Measurements from ENCODE around the gene NTM.

Gene NTM

GRCh38 chr11:131600628-131601027, 230.2 kb downstream of the NTM start:
- H3K27ac ChIP-seq (ENCODE audit: low read depth in 2 of 2, low read length in 2 of 2): no peak overlapping the region
- no peaks in the 10 kb centered on the region for H3K9me3 ChIP-seq (ENCODE audit: control insufficient read depth in 2 of 2, low read length in 2 of 2)
- H3K4me3 ChIP-seq (ENCODE audit: low read length in 2 of 2): no peak overlapping the region
- no peak overlapping the region for H3K9ac ChIP-seq (ENCODE audit: low read depth in 1 of 2, low read length in 2 of 2)
- H3K27me3 ChIP-seq (ENCODE audit: control insufficient read depth in 2 of 2, insufficient read depth in 2 of 2, low read length in 2 of 2): no peaks in the 10 kb centered on the region
- no peaks in the 10 kb centered on the region for H3K4me1 ChIP-seq (ENCODE audit: control insufficient read depth in 2 of 2, insufficient read depth in 2 of 2, low read length in 2 of 2)
- H3K36me3 ChIP-seq (ENCODE audit: control insufficient read depth in 2 of 2, insufficient read depth in 2 of 2, low read length in 2 of 2): no peaks in the 10 kb centered on the region

GRCh38 chr11:131601586-131601985, 231.2 kb downstream of the NTM start:
- Histone ChIP-seq H3K27me3 (ENCODE audit: control insufficient read depth in 2 of 2, insufficient read depth in 2 of 2, low read length in 2 of 2) (no peaks in the 10 kb centered on the region), H3K36me3 (ENCODE audit: control insufficient read depth in 2 of 2, insufficient read depth in 2 of 2, low read length in 2 of 2) (no peaks in the 10 kb centered on the region), H3K4me3 (ENCODE audit: low read length in 2 of 2) (no peak overlapping the region), H3K9ac (ENCODE audit: low read depth in 1 of 2, low read length in 2 of 2) (no peak overlapping the region), H3K27ac (ENCODE audit: low read depth in 2 of 2, low read length in 2 of 2) (no peak overlapping the region), H3K9me3 (ENCODE audit: control insufficient read depth in 2 of 2, low read length in 2 of 2) (no peaks in the 10 kb centered on the region), H3K4me1 (ENCODE audit: control insufficient read depth in 2 of 2, insufficient read depth in 2 of 2, low read length in 2 of 2) (no peaks in the 10 kb centered on the region)

DNA sequence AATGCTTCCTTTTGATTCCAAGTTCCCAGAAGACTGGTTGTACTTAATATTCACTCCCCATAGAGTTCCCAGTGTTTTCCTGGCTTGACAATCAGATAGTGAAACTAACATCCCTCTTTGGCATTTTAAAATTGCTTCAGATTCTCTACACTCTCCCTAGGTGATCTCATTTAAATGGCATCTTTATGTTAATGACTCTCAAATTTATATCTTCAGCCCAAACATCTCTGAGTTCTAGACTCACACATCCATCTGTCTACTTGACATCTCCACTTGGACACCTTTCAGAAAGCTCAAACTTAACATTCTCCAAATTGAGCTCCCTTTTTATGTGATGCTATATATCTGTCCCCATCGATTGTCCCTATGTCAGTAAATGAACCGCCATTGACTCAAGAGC, 232.0 kb downstream of the NTM start:
- Histone ChIP-seq H3K27me3 (ENCODE audit: control insufficient read depth in 2 of 2, insufficient read depth in 2 of 2, low read length in 2 of 2) (no peaks in the 10 kb centered on the region), H3K4me1 (ENCODE audit: control insufficient read depth in 2 of 2, insufficient read depth in 2 of 2, low read length in 2 of 2) (no peaks in the 10 kb centered on the region), H3K27ac (ENCODE audit: low read depth in 2 of 2, low read length in 2 of 2) (no peak overlapping the region), H3K9me3 (ENCODE audit: control insufficient read depth in 2 of 2, low read length in 2 of 2) (no peaks in the 10 kb centered on the region), H3K36me3 (ENCODE audit: control insufficient read depth in 2 of 2, insufficient read depth in 2 of 2, low read length in 2 of 2) (no peaks in the 10 kb centered on the region), H3K4me3 (ENCODE audit: low read length in 2 of 2) (no peak overlapping the region), H3K9ac (ENCODE audit: low read depth in 1 of 2, low read length in 2 of 2) (no peak overlapping the region)

- Histone ChIP-seq H3K27me3 (ENCODE audit: control insufficient read depth in 2 of 2, insufficient read depth in 2 of 2, low read length in 2 of 2) (peaks cover 0 to 2% of the 10 kb centered on the region in 2 donors), H3K9ac (ENCODE audit: low read depth in 1 of 2, low read length in 2 of 2) (no peak overlapping the region), H3K36me3 (ENCODE audit: control insufficient read depth in 2 of 2, insufficient read depth in 2 of 2, low read length in 2 of 2) (no peaks in the 10 kb centered on the region), H3K4me3 (ENCODE audit: low read length in 2 of 2) (no peak overlapping the region), H3K27ac (ENCODE audit: low read depth in 2 of 2, low read length in 2 of 2) (no peak overlapping the region), H3K9me3 (ENCODE audit: control insufficient read depth in 2 of 2, low read length in 2 of 2) (no peaks in the 10 kb centered on the region), H3K4me1 (ENCODE audit: control insufficient read depth in 2 of 2, insufficient read depth in 2 of 2, low read length in 2 of 2) (no peaks in the 10 kb centered on the region)
Observed at GRCh38 chr11:131606811-131607335, 236.5 kb downstream of the NTM start.

DNA sequence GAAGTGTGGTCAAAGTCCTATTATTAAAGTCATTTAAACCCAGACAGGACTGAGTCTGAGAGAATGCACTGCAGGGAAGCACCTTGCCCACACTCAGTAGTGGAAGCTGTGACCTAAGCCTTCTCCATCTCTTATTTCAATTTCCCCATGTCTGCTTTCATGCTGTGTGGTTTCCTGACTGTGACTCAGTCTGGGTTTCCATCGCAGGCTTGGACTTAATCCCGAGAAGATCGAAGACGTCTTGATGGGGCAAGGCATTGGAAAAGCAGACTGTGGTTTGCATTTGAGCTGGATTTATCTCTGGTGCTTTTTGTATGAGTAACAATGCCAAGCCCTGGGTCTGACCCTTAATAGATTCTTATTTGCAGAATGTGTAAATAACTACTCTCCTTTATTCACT, 238.9 kb downstream of the NTM start:
- no peak overlapping the region for H3K4me3 ChIP-seq (ENCODE audit: low read length in 2 of 2)
- no peaks in the 10 kb centered on the region for H3K36me3 ChIP-seq (ENCODE audit: control insufficient read depth in 2 of 2, insufficient read depth in 2 of 2, low read length in 2 of 2)
- no peaks in the 10 kb centered on the region for H3K4me1 ChIP-seq (ENCODE audit: control insufficient read depth in 2 of 2, insufficient read depth in 2 of 2, low read length in 2 of 2)
- no peaks in the 10 kb centered on the region for H3K9me3 ChIP-seq (ENCODE audit: control insufficient read depth in 2 of 2, low read length in 2 of 2)
- no peak overlapping the region for H3K27ac ChIP-seq (ENCODE audit: low read depth in 2 of 2, low read length in 2 of 2)
- H3K9ac ChIP-seq (ENCODE audit: low read depth in 1 of 2, low read length in 2 of 2): no peak overlapping the region
- H3K27me3 ChIP-seq (ENCODE audit: control insufficient read depth in 2 of 2, insufficient read depth in 2 of 2, low read length in 2 of 2): peaks cover 0 to 2% of the 10 kb centered on the region in 2 donors

DNA sequence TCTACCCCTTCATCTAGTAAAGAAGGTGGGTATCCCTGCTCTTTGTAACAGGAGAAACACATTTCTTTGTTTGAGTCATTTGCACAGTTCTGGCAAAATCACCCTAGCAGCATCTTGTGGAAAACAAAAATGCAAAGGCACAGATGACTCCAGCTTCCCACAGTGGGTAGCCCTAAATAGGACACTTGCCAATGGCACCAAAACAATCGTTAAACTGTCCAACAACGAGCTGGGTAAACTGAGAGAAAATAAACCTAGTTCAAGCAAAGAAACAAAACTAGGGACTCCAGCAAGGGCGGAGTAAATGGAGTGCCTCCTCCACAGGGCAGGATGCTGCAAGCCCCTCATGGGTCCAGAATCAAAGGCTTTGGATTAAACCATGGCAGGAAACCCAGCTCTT, 239.5 kb downstream of the NTM start:
- Histone ChIP-seq H3K4me3 (ENCODE audit: low read length in 2 of 2) (no peak overlapping the region), H3K9me3 (ENCODE audit: control insufficient read depth in 2 of 2, low read length in 2 of 2) (no peaks in the 10 kb centered on the region), H3K4me1 (ENCODE audit: control insufficient read depth in 2 of 2, insufficient read depth in 2 of 2, low read length in 2 of 2) (no peaks in the 10 kb centered on the region), H3K36me3 (ENCODE audit: control insufficient read depth in 2 of 2, insufficient read depth in 2 of 2, low read length in 2 of 2) (no peaks in the 10 kb centered on the region), H3K27ac (ENCODE audit: low read depth in 2 of 2, low read length in 2 of 2) (no peak overlapping the region), H3K27me3 (ENCODE audit: control insufficient read depth in 2 of 2, insufficient read depth in 2 of 2, low read length in 2 of 2) (peaks cover 0 to 2% of the 10 kb centered on the region in 2 donors), H3K9ac (ENCODE audit: low read depth in 1 of 2, low read length in 2 of 2) (no peak overlapping the region)

- no peaks in the 10 kb centered on the region for H3K36me3 ChIP-seq (ENCODE audit: control insufficient read depth in 2 of 2, insufficient read depth in 2 of 2, low read length in 2 of 2)
- H3K4me3 ChIP-seq (ENCODE audit: low read length in 2 of 2): no peak overlapping the region
- peaks cover 0 to 2% of the 10 kb centered on the region in 2 donors for H3K27me3 ChIP-seq (ENCODE audit: control insufficient read depth in 2 of 2, insufficient read depth in 2 of 2, low read length in 2 of 2)
- no peaks in the 10 kb centered on the region for H3K4me1 ChIP-seq (ENCODE audit: control insufficient read depth in 2 of 2, insufficient read depth in 2 of 2, low read length in 2 of 2)
- no peaks in the 10 kb centered on the region for H3K9me3 ChIP-seq (ENCODE audit: control insufficient read depth in 2 of 2, low read length in 2 of 2)
- H3K9ac ChIP-seq (ENCODE audit: low read depth in 1 of 2, low read length in 2 of 2): no peak overlapping the region
- H3K27ac ChIP-seq (ENCODE audit: low read depth in 2 of 2, low read length in 2 of 2): no peak overlapping the region
Observed at GRCh38 chr11:131611322-131611721, 240.9 kb downstream of the NTM start.

DNA sequence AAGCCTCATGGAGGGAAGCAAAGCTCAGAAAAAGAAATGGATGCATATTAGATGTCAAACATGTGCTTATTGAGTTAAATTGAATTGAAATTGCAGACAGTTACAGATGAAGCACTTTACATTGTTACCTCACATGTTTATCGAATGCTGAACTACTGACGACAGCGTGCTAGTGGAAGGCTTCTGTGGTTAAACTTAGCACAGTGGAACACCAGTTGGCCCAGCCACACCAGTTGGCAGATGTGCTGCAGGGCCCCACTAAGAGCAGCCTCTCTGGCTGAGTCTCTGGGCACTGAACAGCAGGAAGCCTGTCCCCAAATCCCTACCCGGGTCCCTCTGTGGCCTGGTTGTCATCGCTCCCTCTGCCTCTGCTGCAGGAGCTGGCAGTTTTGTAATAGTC, 242.1 kb downstream of the NTM start:
- no peaks in the 10 kb centered on the region for H3K4me1 ChIP-seq (ENCODE audit: control insufficient read depth in 2 of 2, insufficient read depth in 2 of 2, low read length in 2 of 2)
- H3K27ac ChIP-seq (ENCODE audit: low read depth in 2 of 2, low read length in 2 of 2): no peak overlapping the region
- H3K27me3 ChIP-seq (ENCODE audit: control insufficient read depth in 2 of 2, insufficient read depth in 2 of 2, low read length in 2 of 2): peaks cover 0 to 2% of the 10 kb centered on the region in 2 donors
- no peaks in the 10 kb centered on the region for H3K36me3 ChIP-seq (ENCODE audit: control insufficient read depth in 2 of 2, insufficient read depth in 2 of 2, low read length in 2 of 2)
- no peak overlapping the region for H3K9ac ChIP-seq (ENCODE audit: low read depth in 1 of 2, low read length in 2 of 2)
- H3K4me3 ChIP-seq (ENCODE audit: low read length in 2 of 2): no peak overlapping the region
- H3K9me3 ChIP-seq (ENCODE audit: control insufficient read depth in 2 of 2, low read length in 2 of 2): no peaks in the 10 kb centered on the region

DNA sequence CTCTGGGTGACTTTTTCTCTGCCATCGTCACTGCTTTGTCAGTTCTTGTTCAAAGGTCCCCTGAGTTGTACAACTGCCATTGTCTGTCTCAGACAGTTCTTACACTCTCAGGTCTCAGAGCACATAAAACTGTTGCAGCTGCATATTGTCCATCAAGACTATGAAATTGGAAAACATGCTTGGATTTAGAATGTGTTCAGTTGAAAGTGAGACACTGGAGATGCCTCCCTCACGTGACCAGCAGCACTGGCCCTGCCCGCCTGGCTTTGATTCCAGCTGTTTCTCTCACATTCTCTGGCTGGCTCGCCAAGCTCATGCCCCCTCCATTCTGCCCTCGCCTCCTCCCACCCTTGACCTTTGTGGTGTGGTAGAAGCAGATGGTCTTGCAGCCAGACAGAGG, 244.2 kb downstream of the NTM start:
- H3K9ac ChIP-seq (ENCODE audit: low read depth in 1 of 2, low read length in 2 of 2): no peak overlapping the region

GRCh38 chr11:131615611-131616010, 245.2 kb downstream of the NTM start:
- no peaks in the 10 kb centered on the region for H3K4me1 ChIP-seq (ENCODE audit: control insufficient read depth in 2 of 2, insufficient read depth in 2 of 2, low read length in 2 of 2)
- H3K36me3 ChIP-seq (ENCODE audit: control insufficient read depth in 2 of 2, insufficient read depth in 2 of 2, low read length in 2 of 2): no peaks in the 10 kb centered on the region
- H3K9ac ChIP-seq (ENCODE audit: low read depth in 1 of 2, low read length in 2 of 2): no peak overlapping the region
- no peaks in the 10 kb centered on the region for H3K27me3 ChIP-seq (ENCODE audit: control insufficient read depth in 2 of 2, insufficient read depth in 2 of 2, low read length in 2 of 2)
- no peak overlapping the region for H3K27ac ChIP-seq (ENCODE audit: low read depth in 2 of 2, low read length in 2 of 2)
- H3K9me3 ChIP-seq (ENCODE audit: control insufficient read depth in 2 of 2, low read length in 2 of 2): no peaks in the 10 kb centered on the region
- H3K4me3 ChIP-seq (ENCODE audit: low read length in 2 of 2): no peak overlapping the region

More for the DNA sequence above, 244.2 kb downstream of the NTM start:
- no peaks in the 10 kb centered on the region for H3K9me3 ChIP-seq (ENCODE audit: control insufficient read depth in 2 of 2, low read length in 2 of 2)
- no peak overlapping the region for H3K4me3 ChIP-seq (ENCODE audit: low read length in 2 of 2)
- H3K27ac ChIP-seq (ENCODE audit: low read depth in 2 of 2, low read length in 2 of 2): no peak overlapping the region
- no peaks in the 10 kb centered on the region for H3K27me3 ChIP-seq (ENCODE audit: control insufficient read depth in 2 of 2, insufficient read depth in 2 of 2, low read length in 2 of 2)
- H3K36me3 ChIP-seq (ENCODE audit: control insufficient read depth in 2 of 2, insufficient read depth in 2 of 2, low read length in 2 of 2): no peaks in the 10 kb centered on the region
- H3K4me1 ChIP-seq (ENCODE audit: control insufficient read depth in 2 of 2, insufficient read depth in 2 of 2, low read length in 2 of 2): no peaks in the 10 kb centered on the region

Data from mucosa of rectum (tissue), 2 donors.